Neural progenitor cell (in vitro differentiated cells): Measurements from ENCODE around the gene UBE2B. TPM values are rescaled to one million over a fixed set of nuclear protein-coding genes. Genes with fewer than 3 reads are reported as not detected.

Source experiments
- DNase-seq: peaks from one replicate; pipeline ENCODE4 v3.0.0-alpha.2; 2016; ENCODE audit warnings: low spot score
- H2AFZ ChIP-seq: fragments of 200-600 bp; sonication (generic); replicated peaks from 2 replicates; pipeline ENCODE4 v1.6.1; 2016; ENCODE audit warnings: antibody characterized with exemption
- H3F3A ChIP-seq: fragments of 200-600 bp; sonication (generic); 2 replicates; pipeline ENCODE4 v1.6.1; 2016; ENCODE audit warnings: antibody characterized with exemption, low read depth
- H3K27ac ChIP-seq: fragments of 200-600 bp; sonication (generic); 2 replicates; pipeline ENCODE4 v1.5.1; 2016; ENCODE audit warnings: mild to moderate bottlenecking
- H3K27me3 ChIP-seq: fragments of 200-600 bp; sonication (generic); 2 replicates; pipeline ENCODE4 v1.6.1; 2016; ENCODE audit warnings: mild to moderate bottlenecking, moderate library complexity
- H3K36me3 ChIP-seq: fragments of 200-600 bp; sonication (generic); 2 replicates; pipeline ENCODE4 v1.5.1; 2016
- H3K4me1 ChIP-seq: fragments of 200-600 bp; sonication (generic); 2 replicates; pipeline ENCODE4 v1.6.1; 2016; ENCODE audit warnings: mixed run types
- H3K4me2 ChIP-seq: fragments of 200-600 bp; sonication (generic); 2 replicates; pipeline ENCODE4 v1.6.1; 2016
- H3K4me3 ChIP-seq: fragments of 200-600 bp; sonication (generic); 2 replicates; pipeline ENCODE4 v1.5.1; 2016
- H3K79me2 ChIP-seq: fragments of 200-600 bp; sonication (generic); 2 replicates; pipeline ENCODE4 v1.6.1; 2016; ENCODE audit warnings: low read depth
- H3K9ac ChIP-seq: fragments of 200-600 bp; sonication (generic); 2 replicates; pipeline ENCODE4 v1.6.1; 2016
- H3K9me3 ChIP-seq: fragments of 200-600 bp; sonication (generic); 2 replicates; pipeline ENCODE4 v1.5.1; 2016; ENCODE audit warnings: low read depth
- H4K20me1 ChIP-seq: fragments of 200-600 bp; sonication (generic); 2 replicates; pipeline ENCODE4 v1.6.1; 2016; ENCODE audit warnings: low read depth
- H3K27ac Mint-ChIP-seq: 3 replicates; pipeline ENCODE4 v1.8.0; 2021; ENCODE audit warnings: mixed read lengths
- H3K27me3 Mint-ChIP-seq: 2 replicates; pipeline ENCODE4 v1.8.0; 2022; ENCODE audit warnings: low read depth, mild to moderate bottlenecking, inconsistent platforms, moderate library complexity, mixed read lengths; ENCODE audit not compliant: insufficient read depth
- H3K36me3 Mint-ChIP-seq: 3 replicates; pipeline ENCODE4 v1.8.0; 2021; ENCODE audit warnings: mixed read lengths
- H3K4me1 Mint-ChIP-seq: 3 replicates; pipeline ENCODE4 v1.8.0; 2021; ENCODE audit warnings: mixed read lengths
- H3K4me3 Mint-ChIP-seq: 3 replicates; pipeline ENCODE4 v1.8.0; 2021; ENCODE audit warnings: mild to moderate bottlenecking, moderate library complexity, mixed read lengths
- H3K9me3 Mint-ChIP-seq: 3 replicates; pipeline ENCODE4 v1.8.0; 2020; ENCODE audit warnings: mixed read lengths
- EZH2 ChIP-seq: fragments of 200-600 bp; sonication (generic); IDR thresholded peaks from 2 replicates; pipeline ENCODE4 v1.6.1; 2017; ENCODE audit warnings: antibody characterized with exemption, mild to moderate bottlenecking, moderate library complexity
- EZH2phosphoT487 ChIP-seq: fragments of 200-600 bp; sonication (generic); IDR thresholded peaks from 2 replicates; pipeline ENCODE4 v1.6.1; 2017; ENCODE audit warnings: antibody characterized with exemption
- total RNA-seq: library from RNA; depleted of rRNA; stranded (reverse); fragments of >200 nt; gene quantifications from 2 replicates; pipeline ENCODE4 v1.2.3, GENCODE V29; 2015; ENCODE audit warnings: low replicate concordance
- TF ChIP-seq, protein P1 (sequence below): fragments of 200-600 bp; sonication (generic); IDR thresholded peaks from 2 replicates; pipeline ENCODE4 v1.5.1; 2017; ENCODE audit warnings: antibody characterized with exemption, mild to moderate bottlenecking

Gene UBE2B
- total RNA-seq, 1 donor from 2014 or later, result 72.4 TPM

DNA sequence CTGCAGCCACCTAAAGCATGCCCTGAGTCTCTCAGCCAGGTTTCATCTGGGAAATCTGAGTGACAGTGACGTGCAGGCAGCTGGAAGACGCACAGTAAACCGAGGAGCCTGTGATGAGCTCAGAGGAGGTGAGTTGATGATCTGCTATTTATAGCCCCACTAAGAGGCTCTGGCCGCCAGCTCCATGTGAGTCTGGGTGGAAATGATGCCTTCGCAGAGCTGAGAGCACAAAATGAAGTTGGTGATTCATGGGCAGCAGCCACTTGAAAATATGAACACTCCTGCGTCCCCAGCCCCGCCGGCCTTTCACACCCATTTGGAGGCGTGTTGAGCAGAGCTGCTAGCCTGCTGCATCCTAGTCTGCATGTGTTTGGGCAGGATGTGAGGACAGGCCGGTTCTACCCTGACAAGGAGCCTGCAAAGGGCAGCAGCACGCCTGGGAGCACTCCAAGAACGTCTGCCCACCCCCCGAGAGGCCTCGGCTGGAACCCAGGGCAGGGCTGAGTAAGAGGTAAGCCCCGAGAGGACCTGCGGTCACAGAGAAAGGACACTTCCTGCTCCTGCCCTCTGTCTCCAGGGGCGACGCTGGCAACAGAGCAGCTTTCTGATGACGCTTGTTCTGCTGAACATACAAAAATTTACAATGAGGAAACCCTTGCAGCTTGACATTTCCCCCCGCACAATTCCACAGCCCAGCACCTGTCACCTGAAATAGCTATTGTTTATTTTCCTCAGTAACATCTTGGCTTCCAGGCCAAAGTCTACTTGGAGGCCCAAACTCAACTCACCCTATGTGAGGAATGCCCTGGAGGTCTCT is 65.4 kb downstream of the UBE2B start:
- TF ChIP-seq EZH2 (no peak), EZH2phosphoT487 (no peak)
- TF ChIP-seq, protein P1, sequence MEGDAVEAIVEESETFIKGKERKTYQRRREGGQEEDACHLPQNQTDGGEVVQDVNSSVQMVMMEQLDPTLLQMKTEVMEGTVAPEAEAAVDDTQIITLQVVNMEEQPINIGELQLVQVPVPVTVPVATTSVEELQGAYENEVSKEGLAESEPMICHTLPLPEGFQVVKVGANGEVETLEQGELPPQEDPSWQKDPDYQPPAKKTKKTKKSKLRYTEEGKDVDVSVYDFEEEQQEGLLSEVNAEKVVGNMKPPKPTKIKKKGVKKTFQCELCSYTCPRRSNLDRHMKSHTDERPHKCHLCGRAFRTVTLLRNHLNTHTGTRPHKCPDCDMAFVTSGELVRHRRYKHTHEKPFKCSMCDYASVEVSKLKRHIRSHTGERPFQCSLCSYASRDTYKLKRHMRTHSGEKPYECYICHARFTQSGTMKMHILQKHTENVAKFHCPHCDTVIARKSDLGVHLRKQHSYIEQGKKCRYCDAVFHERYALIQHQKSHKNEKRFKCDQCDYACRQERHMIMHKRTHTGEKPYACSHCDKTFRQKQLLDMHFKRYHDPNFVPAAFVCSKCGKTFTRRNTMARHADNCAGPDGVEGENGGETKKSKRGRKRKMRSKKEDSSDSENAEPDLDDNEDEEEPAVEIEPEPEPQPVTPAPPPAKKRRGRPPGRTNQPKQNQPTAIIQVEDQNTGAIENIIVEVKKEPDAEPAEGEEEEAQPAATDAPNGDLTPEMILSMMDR, result no peak
- Histone ChIP-seq H3K9ac (no peak overlapping the region), H3K27me3 (no peaks in the 10 kb centered on the region), H2AFZ (peak overlapping the region; percentile 33), H3K4me3 (no peak overlapping the region), H3K9me3 (no peaks in the 10 kb centered on the region), H4K20me1 (no peaks in the 10 kb centered on the region), H3K4me1 (no peaks in the 10 kb centered on the region), H3K4me2 (no peak overlapping the region), H3K79me2 (no peaks in the 10 kb centered on the region), H3K36me3 (no peaks in the 10 kb centered on the region), H3K27ac (no peak overlapping the region), H3F3A (no peaks in the 10 kb centered on the region)
- Mint-ChIP-seq H3K4me3 (no peak overlapping the region), H3K27me3 (peaks cover 6% of the 10 kb centered on the region), H3K9me3 (no peaks in the 10 kb centered on the region), H3K36me3 (no peaks in the 10 kb centered on the region), H3K27ac (no peak overlapping the region), H3K4me1 (peaks cover 5% of the 10 kb centered on the region)
- no peak for DNase-seq

DNA sequence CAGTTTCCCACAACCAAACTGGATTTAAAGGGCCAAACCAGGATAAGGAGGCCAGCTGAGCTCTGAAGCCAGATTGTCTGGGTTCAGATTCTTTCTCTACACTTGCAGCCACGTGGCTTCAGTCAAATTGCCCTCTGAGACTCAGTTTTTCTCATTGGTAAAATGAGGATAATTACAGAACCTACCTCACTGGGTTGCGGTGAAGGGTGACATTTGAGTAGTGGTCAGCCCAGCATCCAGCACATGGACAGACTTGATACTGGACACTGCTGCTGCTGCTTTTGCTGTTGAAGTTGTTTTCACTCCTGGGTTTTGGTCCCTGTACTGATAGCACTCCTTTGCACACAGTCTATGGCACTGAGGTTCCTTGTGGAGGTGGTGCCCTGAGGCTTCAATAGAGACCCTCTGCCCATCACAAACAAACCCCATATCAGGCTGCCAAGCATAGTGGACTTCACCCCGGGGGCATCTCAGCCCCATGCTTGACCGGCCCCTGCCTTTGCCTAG is 66.0 kb downstream of the UBE2B start:
- DNase-seq, result no peak
- Mint-ChIP-seq H3K4me3 (no peak overlapping the region), H3K27me3 (peaks cover 6% of the 10 kb centered on the region), H3K36me3 (no peaks in the 10 kb centered on the region), H3K9me3 (no peaks in the 10 kb centered on the region), H3K4me1 (peaks cover 5% of the 10 kb centered on the region), H3K27ac (no peak overlapping the region)
- Histone ChIP-seq H4K20me1 (no peaks in the 10 kb centered on the region), H3K4me1 (no peaks in the 10 kb centered on the region), H3K9ac (no peak overlapping the region), H3F3A (no peaks in the 10 kb centered on the region), H3K36me3 (no peaks in the 10 kb centered on the region), H3K79me2 (no peaks in the 10 kb centered on the region), H2AFZ (no peak overlapping the region), H3K4me3 (no peak overlapping the region), H3K4me2 (no peak overlapping the region), H3K27ac (no peak overlapping the region), H3K27me3 (no peaks in the 10 kb centered on the region), H3K9me3 (no peaks in the 10 kb centered on the region)
- no peak for TF ChIP-seq EZH2phosphoT487
- TF ChIP-seq, protein P1, result no peak
- no peak for TF ChIP-seq EZH2

DNA sequence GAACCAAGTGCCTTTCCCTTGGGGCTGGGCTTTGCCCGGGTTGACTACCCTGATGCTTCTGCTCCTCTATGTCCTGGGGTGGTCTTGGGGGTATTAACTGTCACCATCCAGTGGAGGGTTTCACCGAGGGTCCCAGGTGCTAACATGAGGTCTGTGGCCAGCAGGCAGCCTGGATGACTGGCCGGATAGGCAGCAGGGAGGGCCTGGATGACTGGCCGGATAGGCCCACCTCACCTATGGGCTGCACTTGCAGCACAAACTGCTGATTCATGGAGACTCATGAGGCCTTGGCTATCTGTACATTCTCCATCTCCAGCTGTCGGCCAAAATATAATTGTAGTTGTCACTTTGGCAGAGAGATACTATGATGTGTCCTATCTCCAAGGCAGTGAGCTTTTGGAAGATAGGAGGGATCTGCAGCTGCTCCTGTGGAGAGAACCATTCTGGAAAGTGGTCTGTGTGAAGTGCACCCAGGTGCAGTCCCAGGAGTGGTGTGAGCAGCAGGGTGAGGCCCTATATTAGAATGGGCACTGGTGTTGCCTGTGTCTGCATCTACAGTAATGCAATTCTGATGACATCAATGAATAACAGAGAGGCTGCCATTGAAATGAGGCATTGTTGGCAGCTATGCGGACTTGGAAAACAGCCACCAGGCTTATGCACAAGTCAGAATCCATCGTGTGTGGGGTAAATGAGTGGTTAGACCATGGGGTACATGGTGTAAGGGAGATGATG is 66.6 kb downstream of the UBE2B start:
- H3K79me2 ChIP-seq, result no peaks in the 10 kb centered on the region
- no peak overlapping the region for H2AFZ ChIP-seq
- Mint-ChIP-seq H3K4me3 (no peak overlapping the region), H3K36me3 (no peaks in the 10 kb centered on the region), H3K27ac (no peak overlapping the region), H3K27me3 (peaks cover 6% of the 10 kb centered on the region), H3K9me3 (no peaks in the 10 kb centered on the region), H3K4me1 (peaks cover 5% of the 10 kb centered on the region)
- no peak overlapping the region for H3K4me2 ChIP-seq
- DNase-seq, result no peak
- no peak overlapping the region for H3K9ac ChIP-seq
- no peaks in the 10 kb centered on the region for H3K36me3 ChIP-seq
- H3K4me1 ChIP-seq, result no peaks in the 10 kb centered on the region
- no peak overlapping the region for H3K27ac ChIP-seq
- no peaks in the 10 kb centered on the region for H3K27me3 ChIP-seq
- no peak overlapping the region for H3K4me3 ChIP-seq
- TF ChIP-seq, protein P1, result no peak
- TF ChIP-seq EZH2phosphoT487, result no peak
- no peak for TF ChIP-seq EZH2
- H4K20me1 ChIP-seq, result no peaks in the 10 kb centered on the region
- H3F3A ChIP-seq, result no peaks in the 10 kb centered on the region
- no peaks in the 10 kb centered on the region for H3K9me3 ChIP-seq
